ENCODE results near the gene TMEM51.

TMEM51 gene

DNA sequence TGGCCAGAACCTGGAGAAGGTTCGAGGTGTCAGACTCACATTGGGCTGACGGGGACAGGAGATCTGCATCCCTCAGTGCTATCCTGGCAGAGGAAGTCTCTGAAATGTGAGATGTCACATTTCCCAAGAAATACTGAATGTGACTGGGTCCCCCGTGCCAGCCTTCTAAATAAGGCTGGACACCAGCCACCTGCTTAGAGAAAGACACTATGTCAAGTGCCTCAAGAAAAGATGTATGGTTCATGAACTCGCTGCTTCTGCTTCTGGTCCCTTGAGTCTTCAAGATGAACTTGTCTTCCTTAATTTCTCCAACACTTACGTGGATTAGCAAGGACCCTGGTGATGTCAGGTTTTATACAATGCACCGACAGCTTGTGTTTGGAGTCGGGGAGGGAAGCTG lies 51.4 kb downstream of the TMEM51 start:
- H3K4me2 ChIP-seq (ENCODE audit: low read length) = no peak overlapping the region
- no peak overlapping the region for H4K8ac ChIP-seq (ENCODE audit: low read depth, low read length)
- no CpG with 5 or more reads among the region's 7 CpGs for WGBS (ENCODE audit: extremely low coverage, insufficient coverage, low lambda C conversion rate)
- H3K18ac ChIP-seq (ENCODE audit: low read length) = no peak overlapping the region
- no peak overlapping the region for H3K4me3 ChIP-seq (ENCODE audit: low read length)
- H3K79me2 ChIP-seq (ENCODE audit: control insufficient read depth, insufficient read depth, low read length) = no peaks in the 10 kb centered on the region
- no peak overlapping the region for H2BK5ac ChIP-seq (ENCODE audit: low read length)
- no peaks in the 10 kb centered on the region for H3K79me1 ChIP-seq (ENCODE audit: low read length)
- H3K27me3 ChIP-seq (ENCODE audit: insufficient read depth, low read length, poor library complexity) = no peaks in the 10 kb centered on the region
- no peak overlapping the region for H4K5ac ChIP-seq (ENCODE audit: low read length)
- H3K36me3 ChIP-seq (ENCODE audit: control insufficient read depth, insufficient read depth, low read length) = no peaks in the 10 kb centered on the region
- no peak overlapping the region for H3K23ac ChIP-seq (ENCODE audit: low read length)
- H3K4ac ChIP-seq (ENCODE audit: low read depth, low read length) = no peak overlapping the region
- no peak overlapping the region for H3K56ac ChIP-seq (ENCODE audit: low read length)
- H3K27ac ChIP-seq (ENCODE audit: low read depth, low read length) = no peak overlapping the region
- H3K9ac ChIP-seq (ENCODE audit: low read length) = no peak overlapping the region
- H2AK5ac ChIP-seq (ENCODE audit: low read length) = no peak overlapping the region
- DNase-seq = no peak
- peaks cover 8% of the 10 kb centered on the region for H3K4me1 ChIP-seq (ENCODE audit: control insufficient read depth, low read depth, low read length)
- H2BK120ac ChIP-seq (ENCODE audit: low read depth, low read length) = no peak overlapping the region
- no peak overlapping the region for H2BK15ac ChIP-seq (replicated peaks; ENCODE audit: low read depth)

DNA sequence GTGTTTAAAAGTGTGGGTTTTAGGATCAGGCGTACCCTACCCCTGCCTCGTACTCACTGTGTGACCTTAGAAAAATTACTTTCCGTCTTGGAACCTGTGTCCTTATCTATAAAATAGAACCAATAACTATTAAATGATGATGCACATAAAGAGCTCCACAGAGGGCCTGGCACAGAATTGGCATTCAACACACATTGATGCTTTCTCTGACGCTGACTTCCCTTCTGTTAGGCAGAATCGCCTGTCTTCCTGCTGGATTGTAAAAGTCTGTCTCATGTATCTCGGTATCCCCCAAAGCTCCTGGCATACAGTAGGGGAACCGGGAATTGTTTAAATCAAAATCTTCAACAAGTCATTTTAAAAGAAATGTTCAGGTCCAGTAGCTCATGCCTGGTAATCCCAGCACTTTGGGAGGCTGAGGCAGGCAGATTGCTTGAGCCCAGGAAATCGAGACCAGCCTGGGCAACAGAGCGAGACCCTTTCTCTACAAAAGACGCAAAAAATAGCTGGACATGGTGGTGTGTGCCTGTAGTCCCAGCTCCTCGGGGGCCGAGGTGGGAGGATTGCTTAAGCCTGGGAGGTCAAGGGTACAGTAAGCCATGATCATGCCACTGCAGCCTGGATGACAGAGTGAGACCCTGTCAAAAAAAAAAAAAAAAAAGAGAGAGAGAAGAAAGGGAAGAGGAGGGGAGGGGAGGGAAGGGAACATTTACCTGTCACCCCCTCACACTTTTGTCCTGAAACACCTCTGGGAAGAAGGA lies 52.2 kb downstream of the TMEM51 start:
- Histone ChIP-seq H2BK5ac (ENCODE audit: low read length) (no peak overlapping the region), H3K56ac (ENCODE audit: low read length) (no peak overlapping the region), H3K4ac (ENCODE audit: low read depth, low read length) (no peak overlapping the region), H3K79me1 (ENCODE audit: low read length) (no peaks in the 10 kb centered on the region), H3K27me3 (ENCODE audit: insufficient read depth, low read length, poor library complexity) (no peaks in the 10 kb centered on the region), H2AK5ac (ENCODE audit: low read length) (no peak overlapping the region), H3K4me3 (ENCODE audit: low read length) (no peak overlapping the region), H3K79me2 (ENCODE audit: control insufficient read depth, insufficient read depth, low read length) (no peaks in the 10 kb centered on the region), H3K9ac (ENCODE audit: low read length) (no peak overlapping the region), H4K8ac (ENCODE audit: low read depth, low read length) (no peak overlapping the region), H3K27ac (ENCODE audit: low read depth, low read length) (no peak overlapping the region), H4K5ac (ENCODE audit: low read length) (no peak overlapping the region), H3K18ac (ENCODE audit: low read length) (no peak overlapping the region), H2BK15ac (replicated peaks; ENCODE audit: low read depth) (no peak overlapping the region), H2BK120ac (ENCODE audit: low read depth, low read length) (no peak overlapping the region), H3K4me2 (ENCODE audit: low read length) (no peak overlapping the region), H3K36me3 (ENCODE audit: control insufficient read depth, insufficient read depth, low read length) (no peaks in the 10 kb centered on the region), H3K23ac (ENCODE audit: low read length) (no peak overlapping the region), H3K4me1 (ENCODE audit: control insufficient read depth, low read depth, low read length) (peaks cover 8% of the 10 kb centered on the region)
- WGBS (ENCODE audit: extremely low coverage, insufficient coverage, low lambda C conversion rate) = no CpG with 5 or more reads among the region's 12 CpGs
- DNase-seq = no peak

DNA sequence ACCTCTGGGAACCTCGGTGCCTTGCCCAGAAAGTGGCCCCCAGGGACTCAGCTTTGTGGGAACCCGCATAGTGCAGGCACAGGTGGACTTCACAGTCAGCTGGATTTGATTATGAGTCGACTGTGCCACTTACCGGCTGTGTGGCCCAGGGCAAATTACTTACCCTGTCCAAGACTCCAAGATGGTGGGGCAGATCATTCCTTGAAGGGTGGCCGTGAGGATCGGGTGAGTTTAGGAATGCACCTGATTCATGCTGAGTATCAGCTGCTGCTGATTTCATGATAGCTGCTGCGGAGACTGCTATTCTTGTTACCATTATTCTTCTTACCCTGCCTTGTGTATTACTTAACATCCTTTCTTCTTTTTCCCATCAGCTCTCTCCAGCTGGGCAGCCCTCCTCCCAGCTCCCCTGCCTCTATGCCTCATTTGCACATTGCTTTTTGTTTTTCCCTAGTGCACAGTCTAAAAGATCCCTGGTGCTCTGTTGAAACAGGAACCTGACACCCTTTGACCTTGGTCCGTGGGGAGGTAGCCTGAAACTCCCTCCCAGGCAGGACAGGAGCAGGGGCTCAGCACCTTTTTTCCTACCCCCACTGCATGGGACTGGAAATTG lies 53.0 kb downstream of the TMEM51 start:
- no peak overlapping the region for H3K27ac ChIP-seq (ENCODE audit: low read depth, low read length)
- no peak overlapping the region for H2BK15ac ChIP-seq (replicated peaks; ENCODE audit: low read depth)
- no peaks in the 10 kb centered on the region for H3K27me3 ChIP-seq (ENCODE audit: insufficient read depth, low read length, poor library complexity)

DNA sequence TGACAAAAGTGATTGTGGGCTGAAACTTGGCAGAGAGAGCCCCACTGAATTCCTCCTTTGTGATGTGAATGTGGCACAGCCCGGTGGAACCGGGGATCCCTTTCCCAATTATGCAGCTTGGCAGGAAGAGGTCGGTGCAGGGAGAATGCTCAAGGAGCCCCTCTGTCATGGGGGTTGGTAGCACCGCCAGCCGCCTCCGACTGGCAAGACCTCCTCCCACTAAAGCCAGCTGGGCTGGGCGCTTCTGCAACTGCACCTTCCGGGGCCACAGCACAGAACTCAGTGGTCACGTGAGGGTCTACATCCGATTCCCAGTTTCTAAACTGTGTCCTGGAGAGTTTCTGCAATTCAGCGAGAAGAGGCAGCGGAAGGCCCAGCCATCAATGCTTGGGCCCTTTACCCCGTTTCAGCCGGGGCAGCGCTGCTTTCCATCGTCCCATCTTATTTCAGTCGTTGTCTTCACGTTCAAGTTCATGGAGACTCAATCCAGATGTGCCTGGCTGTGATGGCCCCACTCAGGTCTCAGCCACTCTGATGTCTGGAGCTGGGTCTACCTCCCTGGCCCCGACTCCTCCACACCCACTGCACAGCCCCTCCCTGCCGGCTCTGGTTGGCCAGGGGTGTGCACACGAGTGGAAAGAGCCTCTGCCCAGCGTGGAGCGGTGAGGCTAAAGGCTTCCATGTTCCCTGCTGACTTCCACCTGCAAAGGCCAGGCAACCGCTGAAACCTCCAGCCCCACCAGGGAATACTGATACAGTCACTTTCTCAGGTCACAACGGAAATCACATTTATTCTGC lies 53.7 kb downstream of the TMEM51 start:
- Histone ChIP-seq H2BK120ac (ENCODE audit: low read depth, low read length) (no peak overlapping the region), H3K27me3 (ENCODE audit: insufficient read depth, low read length, poor library complexity) (no peaks in the 10 kb centered on the region), H3K79me1 (ENCODE audit: low read length) (no peaks in the 10 kb centered on the region), H3K4me1 (ENCODE audit: control insufficient read depth, low read depth, low read length) (peaks cover 8% of the 10 kb centered on the region), H3K27ac (ENCODE audit: low read depth, low read length) (no peak overlapping the region), H4K5ac (ENCODE audit: low read length) (no peak overlapping the region), H3K4me2 (ENCODE audit: low read length) (no peak overlapping the region), H2BK15ac (replicated peaks; ENCODE audit: low read depth) (no peak overlapping the region), H3K4ac (ENCODE audit: low read depth, low read length) (no peak overlapping the region), H3K4me3 (ENCODE audit: low read length) (no peak overlapping the region), H3K18ac (ENCODE audit: low read length) (no peak overlapping the region), H3K23ac (ENCODE audit: low read length) (no peak overlapping the region), H2BK5ac (ENCODE audit: low read length) (no peak overlapping the region), H4K8ac (ENCODE audit: low read depth, low read length) (no peak overlapping the region), H3K56ac (ENCODE audit: low read length) (no peak overlapping the region), H3K36me3 (ENCODE audit: control insufficient read depth, insufficient read depth, low read length) (no peaks in the 10 kb centered on the region), H3K9ac (ENCODE audit: low read length) (no peak overlapping the region), H3K79me2 (ENCODE audit: control insufficient read depth, insufficient read depth, low read length) (no peaks in the 10 kb centered on the region), H2AK5ac (ENCODE audit: low read length) (no peak overlapping the region)
- no peak for DNase-seq
- WGBS (ENCODE audit: extremely low coverage, insufficient coverage, low lambda C conversion rate) = no CpG with 5 or more reads among the region's 25 CpGs

More for the DNA sequence above, 53.0 kb downstream of the TMEM51 start:
- Histone ChIP-seq H3K36me3 (ENCODE audit: control insufficient read depth, insufficient read depth, low read length) (no peaks in the 10 kb centered on the region), H3K4me3 (ENCODE audit: low read length) (no peak overlapping the region), H2AK5ac (ENCODE audit: low read length) (no peak overlapping the region), H4K8ac (ENCODE audit: low read depth, low read length) (no peak overlapping the region), H4K5ac (ENCODE audit: low read length) (no peak overlapping the region), H3K4me1 (ENCODE audit: control insufficient read depth, low read depth, low read length) (peaks cover 8% of the 10 kb centered on the region), H3K56ac (ENCODE audit: low read length) (no peak overlapping the region), H2BK120ac (ENCODE audit: low read depth, low read length) (no peak overlapping the region), H3K9ac (ENCODE audit: low read length) (no peak overlapping the region), H2BK5ac (ENCODE audit: low read length) (no peak overlapping the region), H3K79me2 (ENCODE audit: control insufficient read depth, insufficient read depth, low read length) (no peaks in the 10 kb centered on the region), H3K18ac (ENCODE audit: low read length) (no peak overlapping the region), H3K4ac (ENCODE audit: low read depth, low read length) (no peak overlapping the region), H3K23ac (ENCODE audit: low read length) (no peak overlapping the region), H3K79me1 (ENCODE audit: low read length) (no peaks in the 10 kb centered on the region), H3K4me2 (ENCODE audit: low read length) (no peak overlapping the region)
- no CpG with 5 or more reads among the region's 8 CpGs for WGBS (ENCODE audit: extremely low coverage, insufficient coverage, low lambda C conversion rate)
- DNase-seq = no peak

DNA sequence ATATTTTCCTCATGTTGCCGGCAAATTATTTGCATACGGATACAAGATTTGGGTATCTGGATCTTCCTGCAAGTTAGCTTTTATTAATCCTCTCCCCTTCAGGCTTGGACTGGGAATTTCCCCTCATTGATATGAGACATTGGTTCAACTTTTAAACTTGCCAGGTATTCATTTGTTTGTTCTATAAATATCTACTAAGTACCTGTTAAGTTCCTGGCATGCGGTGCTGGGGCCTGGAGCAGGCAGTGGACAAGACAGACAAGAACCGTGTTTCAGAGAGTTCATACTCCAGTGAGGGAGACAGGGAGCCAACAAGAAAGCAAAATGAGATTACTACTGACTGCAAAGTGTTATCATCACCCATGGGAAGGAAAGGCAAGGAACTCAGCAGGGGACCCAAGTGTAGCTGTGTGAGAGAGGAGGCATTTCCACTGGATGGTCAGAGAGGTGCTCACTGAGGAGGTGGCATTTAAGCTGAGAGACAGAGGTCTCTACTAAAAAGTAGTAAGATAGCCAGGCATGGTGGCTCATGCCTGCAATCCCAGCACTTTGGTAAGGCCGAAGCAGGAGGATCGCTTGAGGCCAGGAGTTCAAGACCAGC lies 54.4 kb downstream of the TMEM51 start:
- no peak overlapping the region for H2BK5ac ChIP-seq (ENCODE audit: low read length)
- H3K4me2 ChIP-seq (ENCODE audit: low read length) = no peak overlapping the region
- DNase-seq = no peak
- no peak overlapping the region for H2BK15ac ChIP-seq (replicated peaks; ENCODE audit: low read depth)
- H3K36me3 ChIP-seq (ENCODE audit: control insufficient read depth, insufficient read depth, low read length) = no peaks in the 10 kb centered on the region
- no peak overlapping the region for H3K27ac ChIP-seq (ENCODE audit: low read depth, low read length)
- no peak overlapping the region for H3K56ac ChIP-seq (ENCODE audit: low read length)
- WGBS (ENCODE audit: extremely low coverage, insufficient coverage, low lambda C conversion rate) = no CpG with 5 or more reads among the region's 6 CpGs
- no peaks in the 10 kb centered on the region for H3K27me3 ChIP-seq (ENCODE audit: insufficient read depth, low read length, poor library complexity)
- no peak overlapping the region for H3K18ac ChIP-seq (ENCODE audit: low read length)
- H3K79me2 ChIP-seq (ENCODE audit: control insufficient read depth, insufficient read depth, low read length) = no peaks in the 10 kb centered on the region
- H3K23ac ChIP-seq (ENCODE audit: low read length) = no peak overlapping the region
- H2AK5ac ChIP-seq (ENCODE audit: low read length) = no peak overlapping the region
- peaks cover 8% of the 10 kb centered on the region for H3K4me1 ChIP-seq (ENCODE audit: control insufficient read depth, low read depth, low read length)
- H3K9ac ChIP-seq (ENCODE audit: low read length) = no peak overlapping the region
- H3K4ac ChIP-seq (ENCODE audit: low read depth, low read length) = no peak overlapping the region
- H3K79me1 ChIP-seq (ENCODE audit: low read length) = no peaks in the 10 kb centered on the region
- no peak overlapping the region for H3K4me3 ChIP-seq (ENCODE audit: low read length)
- H2BK120ac ChIP-seq (ENCODE audit: low read depth, low read length) = no peak overlapping the region
- H4K5ac ChIP-seq (ENCODE audit: low read length) = no peak overlapping the region
- H4K8ac ChIP-seq (ENCODE audit: low read depth, low read length) = no peak overlapping the region

Data from mesendoderm (in vitro differentiated cells).